Effector memory CD8-positive, alpha-beta T cell (primary cell): ENCODE results near the gene CIAO3.

ENCODE experiments used
- ATAC-seq: fragments of 150-1000 bp; cut with Tn5 transposase; replicated peaks from 2 replicates; pipeline ENCODE4 v1.10.0; 2021; ENCODE audit warnings: mild to moderate bottlenecking, moderate library complexity
- DNase-seq, 3 experiments: peaks; one replicate each; pipeline ENCODE4 v3.0.0; 2021
- H3K27ac Mint-ChIP-seq, 2 donors: one replicate each; pipeline ENCODE4 v1.8.0; 2022; ENCODE audit warnings: mild to moderate bottlenecking in 2 of 2, mixed read lengths in 2 of 2, moderate library complexity in 2 of 2
- H3K27me3 Mint-ChIP-seq, 2 donors: one replicate each; pipeline ENCODE4 v1.8.0; 2022; ENCODE audit warnings: mixed read lengths in 2 of 2
- H3K36me3 Mint-ChIP-seq: one replicate; pipeline ENCODE4 v1.8.0; 2022; ENCODE audit warnings: mild to moderate bottlenecking, moderate library complexity, mixed read lengths; ENCODE audit not compliant: insufficient read depth
- H3K4me1 Mint-ChIP-seq, 2 donors: one replicate each; pipeline ENCODE4 v1.8.0; 2022; ENCODE audit warnings: low read depth in 2 of 2, mixed read lengths in 2 of 2
- H3K4me3 Mint-ChIP-seq, 2 donors: one replicate each; pipeline ENCODE4 v1.8.0; 2022; ENCODE audit warnings: mild to moderate bottlenecking in 2 of 2, mixed read lengths in 2 of 2, moderate library complexity in 2 of 2
- H3K9me3 Mint-ChIP-seq, 2 donors: one replicate each; pipeline ENCODE4 v1.8.0; 2022; ENCODE audit warnings: mixed read lengths in 2 of 2

Gene CIAO3

DNA sequence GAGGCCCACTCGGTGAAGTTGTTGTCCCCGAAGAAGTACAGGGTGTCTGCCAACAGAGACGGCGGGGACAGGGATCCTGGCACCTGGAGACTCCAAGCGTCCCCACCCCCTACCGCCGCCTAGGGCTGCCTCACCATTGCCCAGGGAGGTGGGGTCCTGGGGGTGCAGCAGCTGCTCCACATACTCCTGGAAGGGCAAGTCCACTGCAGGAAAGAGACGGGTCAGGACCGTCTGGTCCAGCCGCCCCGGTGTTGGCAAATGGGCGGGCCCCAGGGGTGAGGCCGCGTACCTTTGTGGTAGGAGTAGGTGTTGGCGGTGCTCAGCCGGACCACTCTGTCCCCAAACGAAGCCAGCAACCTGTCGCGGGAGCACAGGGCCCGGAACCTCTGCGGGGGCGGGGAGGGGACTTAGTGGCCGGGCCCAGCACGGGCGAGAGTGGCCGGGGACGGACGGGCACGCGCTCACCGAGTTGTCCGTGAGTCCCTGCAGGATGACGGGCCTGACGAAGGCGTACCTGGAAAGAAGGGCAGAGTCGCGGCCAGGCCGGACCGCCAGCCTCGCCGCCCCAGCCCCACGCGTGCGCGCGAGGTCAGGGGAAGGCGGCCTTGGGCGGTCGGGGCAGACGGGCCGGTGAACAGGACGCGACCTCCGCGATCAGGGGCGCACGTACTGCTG is 57.3 kb downstream of the CIAO3 start:
- peaks cover 35% of the 10 kb centered on the region for H3K36me3 Mint-ChIP-seq
- peaks cover 7 to 35% of the 10 kb centered on the region in 2 donors for H3K4me1 Mint-ChIP-seq
- H3K27me3 Mint-ChIP-seq: no peaks in the 10 kb centered on the region
- H3K4me3 Mint-ChIP-seq: peak overlapping the region; percentile 75 to 78
- ATAC-seq (no peak), DNase-seq (no peak)
- no peaks in the 10 kb centered on the region for H3K9me3 Mint-ChIP-seq
- peak overlapping the region; percentile 65 to 83 for H3K27ac Mint-ChIP-seq

DNA sequence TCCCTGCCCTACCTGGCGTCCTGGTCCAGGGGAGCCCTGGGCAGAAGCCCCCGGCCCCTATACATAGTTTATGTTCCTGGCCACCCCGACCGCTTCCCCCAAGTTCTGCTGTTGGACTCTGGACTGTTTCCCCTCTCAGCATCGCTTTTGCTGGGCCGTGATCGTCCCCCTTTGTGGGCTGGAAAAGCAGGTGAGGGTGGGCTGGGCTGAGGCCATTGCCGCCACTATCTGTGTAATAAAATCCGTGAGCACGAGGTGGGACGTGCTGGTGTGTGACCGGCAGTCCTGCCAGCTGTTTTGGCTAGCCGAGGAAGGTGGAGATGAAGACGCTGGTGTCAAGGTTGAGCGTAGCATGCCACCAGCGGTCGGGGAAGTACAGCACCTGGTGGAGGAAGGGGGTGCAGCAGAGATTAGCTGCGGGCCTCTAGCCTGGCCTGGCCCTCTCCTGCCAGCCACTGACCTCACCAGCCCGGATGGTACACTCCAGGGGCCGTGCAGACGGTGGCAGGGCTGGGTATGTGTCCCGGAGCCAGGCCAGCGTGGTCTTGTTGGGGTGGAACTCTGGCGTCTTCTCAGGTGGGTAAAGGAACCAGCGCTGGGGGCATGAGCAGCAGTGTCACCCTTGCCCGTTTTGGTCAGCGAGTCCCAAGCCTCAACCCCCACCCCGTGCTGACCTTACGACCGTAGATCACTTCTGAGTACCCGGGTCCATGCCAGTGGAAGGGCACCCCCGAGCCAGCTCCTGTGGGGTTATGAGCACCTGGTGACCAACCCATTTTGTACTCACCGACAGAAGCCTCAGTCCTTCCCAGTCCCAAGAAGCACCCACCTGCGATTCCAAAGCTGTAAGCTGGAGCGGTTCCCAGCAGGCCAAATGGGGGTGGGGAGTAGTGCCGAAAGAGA is 58.1 kb downstream of the CIAO3 start:
- Mint-ChIP-seq H3K36me3 (peaks cover 35% of the 10 kb centered on the region), H3K9me3 (no peaks in the 10 kb centered on the region), H3K27ac (peak overlapping the region; percentile 65 to 83), H3K4me3 (peak overlapping the region; percentile 75 to 78), H3K4me1 (peaks cover 7 to 35% of the 10 kb centered on the region in 2 donors), H3K27me3 (no peaks in the 10 kb centered on the region)
- DNase-seq: no peak
- no peak for ATAC-seq

DNA sequence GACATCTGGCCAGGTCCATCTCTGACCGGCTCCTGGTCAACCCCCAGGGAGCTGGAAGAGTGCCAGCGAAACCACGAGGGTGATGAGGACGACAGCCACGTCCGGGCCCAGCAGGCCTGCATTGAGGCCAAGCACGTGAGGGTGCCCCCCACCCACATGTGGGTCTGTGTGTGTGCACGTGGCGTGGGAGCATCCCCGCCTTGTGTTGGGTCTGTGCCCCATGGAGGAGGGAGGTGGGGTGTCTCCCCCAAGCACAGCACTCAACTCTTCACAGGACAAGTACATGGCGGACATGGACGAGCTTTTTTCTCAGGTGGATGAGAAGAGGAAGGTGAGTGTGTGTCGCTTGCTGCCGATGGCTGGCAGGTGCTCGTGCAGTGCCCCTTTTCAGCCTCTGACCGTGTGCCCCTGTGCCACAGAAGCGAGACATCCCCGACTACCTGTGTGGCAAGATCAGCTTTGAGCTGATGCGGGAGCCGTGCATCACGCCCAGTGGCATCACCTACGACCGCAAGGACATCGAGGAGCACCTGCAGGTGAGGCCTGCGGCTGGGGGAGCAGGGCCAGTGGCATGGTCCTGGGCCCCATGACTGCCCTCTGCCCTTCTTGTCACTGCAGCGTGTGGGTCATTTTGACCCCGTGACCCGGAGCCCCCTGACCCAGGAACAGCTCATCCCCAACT is 58.9 kb downstream of the CIAO3 start:
- H3K4me3 Mint-ChIP-seq: peak overlapping the region; percentile 75 to 78
- H3K9me3 Mint-ChIP-seq: no peaks in the 10 kb centered on the region
- ATAC-seq: no peak
- peaks cover 35% of the 10 kb centered on the region for H3K36me3 Mint-ChIP-seq
- peaks cover 7 to 36% of the 10 kb centered on the region in 2 donors for H3K4me1 Mint-ChIP-seq
- peak overlapping the region in 1 of 2 donors; percentile 32 for H3K27ac Mint-ChIP-seq
- no peak for DNase-seq
- no peaks in the 10 kb centered on the region for H3K27me3 Mint-ChIP-seq

DNA sequence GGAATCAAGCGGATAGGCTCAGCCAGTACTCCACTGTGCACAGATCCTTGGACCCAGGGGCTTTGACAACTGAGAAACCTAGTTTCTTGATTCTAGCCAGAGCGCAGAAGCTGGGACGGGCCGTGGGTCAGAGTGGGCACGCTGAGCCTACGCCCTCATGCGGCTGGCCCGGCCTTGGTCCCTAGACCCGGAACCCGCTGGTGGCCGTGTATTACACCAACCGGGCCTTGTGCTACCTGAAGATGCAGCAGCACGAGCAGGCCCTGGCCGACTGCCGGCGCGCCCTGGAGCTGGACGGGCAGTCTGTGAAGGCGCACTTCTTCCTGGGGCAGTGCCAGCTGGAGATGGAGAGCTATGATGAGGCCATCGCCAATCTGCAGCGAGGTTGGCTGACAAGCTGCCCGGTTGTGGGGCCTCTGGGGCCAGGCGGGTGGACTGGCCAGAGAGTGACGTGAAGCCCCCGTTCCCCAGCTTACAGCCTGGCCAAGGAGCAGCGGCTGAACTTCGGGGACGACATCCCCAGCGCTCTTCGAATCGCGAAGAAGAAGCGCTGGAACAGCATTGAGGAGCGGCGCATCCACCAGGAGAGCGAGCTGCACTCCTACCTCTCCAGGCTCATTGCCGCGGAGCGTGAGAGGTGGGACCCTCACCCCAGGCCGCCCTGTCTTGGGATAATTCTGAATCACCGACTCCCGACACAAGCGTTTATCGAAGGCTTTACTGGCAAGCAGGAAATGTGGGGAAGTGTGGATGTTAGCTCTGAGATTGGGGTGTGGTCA is 59.6 kb downstream of the CIAO3 start:
- Mint-ChIP-seq H3K4me1 (peaks cover 7 to 37% of the 10 kb centered on the region in 2 donors), H3K27ac (peak overlapping the region; percentile 32 to 44), H3K36me3 (peaks cover 35% of the 10 kb centered on the region), H3K4me3 (peak overlapping the region; percentile 75 to 78), H3K27me3 (no peaks in the 10 kb centered on the region), H3K9me3 (no peaks in the 10 kb centered on the region)
- DNase-seq: no peak
- no peak for ATAC-seq

DNA sequence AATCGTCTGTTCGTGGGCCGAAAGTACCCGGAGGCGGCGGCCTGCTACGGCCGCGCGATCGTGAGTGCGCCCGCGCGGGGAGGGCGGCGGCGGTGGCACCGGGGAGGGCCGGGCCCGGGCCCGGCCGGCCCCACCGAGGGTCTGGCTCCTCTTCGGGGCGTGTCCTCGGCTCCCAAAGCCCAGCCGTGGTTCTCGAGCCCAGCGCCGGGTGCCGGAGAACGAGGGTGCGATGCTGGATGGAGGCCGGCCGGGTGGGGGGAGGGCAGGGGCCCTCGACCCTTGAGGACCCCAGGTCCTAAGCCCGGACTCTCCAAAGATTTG is 60.2 kb downstream of the CIAO3 start:
- ATAC-seq: no peak
- Mint-ChIP-seq H3K27me3 (no peaks in the 10 kb centered on the region), H3K36me3 (peaks cover 35% of the 10 kb centered on the region), H3K9me3 (no peaks in the 10 kb centered on the region), H3K4me1 (peaks cover 7 to 33% of the 10 kb centered on the region in 2 donors), H3K27ac (peak overlapping the region in 1 of 2 donors; percentile 32), H3K4me3 (peak overlapping the region; percentile 75 to 78)
- DNase-seq: no peak

DNA sequence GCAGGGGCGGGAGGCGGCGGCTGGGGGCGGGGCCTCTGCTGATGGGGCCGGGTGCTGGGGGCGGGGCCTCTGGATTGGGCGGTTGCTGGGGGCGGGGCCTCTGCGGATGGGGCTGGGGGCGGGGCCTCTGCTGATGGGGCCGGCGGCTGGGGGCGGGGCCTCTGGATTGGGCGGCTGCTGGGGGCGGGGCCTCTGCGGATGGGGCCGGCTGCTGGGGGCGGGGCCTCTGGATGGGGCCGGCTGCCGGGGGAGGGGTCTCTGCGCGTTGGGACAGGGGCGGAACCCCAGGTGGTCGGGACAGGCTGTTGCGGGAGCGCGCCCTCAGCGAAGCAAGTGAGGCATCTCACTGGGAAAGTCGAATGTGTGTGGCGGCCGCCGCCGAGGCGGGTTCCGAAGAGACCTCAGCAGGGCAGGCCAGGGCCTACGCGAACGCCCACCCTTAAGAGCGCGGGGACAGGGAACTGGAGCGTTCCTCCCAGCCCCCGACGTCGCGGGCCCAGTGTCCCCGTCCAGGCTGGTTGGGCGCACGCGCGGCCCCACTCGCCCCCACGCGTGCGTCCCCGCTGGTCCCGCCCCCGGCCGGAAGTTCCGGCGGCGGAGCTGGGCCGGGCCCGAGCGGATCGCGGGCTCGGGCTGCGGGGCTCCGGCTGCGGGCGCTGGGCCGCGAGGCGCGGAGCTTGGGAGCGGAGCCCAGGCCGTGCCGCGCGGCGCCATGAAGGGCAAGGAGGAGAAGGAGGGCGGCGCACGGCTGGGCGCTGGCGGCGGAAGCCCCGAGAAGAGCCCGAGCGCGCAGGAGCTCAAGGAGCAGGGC is 60.8 kb downstream of the CIAO3 start, which contains the start of gene STUB1:
Gene STUB1, plus strand, starts transcription at position 597 of the 811 bp plus-strand sequence. Its CDS starts 116 bp downstream, at position 713.
- H3K36me3 Mint-ChIP-seq: peaks cover 35% of the 10 kb centered on the region
- peak within 1 kb of the TSS; percentile 44 to 62 for H3K27ac Mint-ChIP-seq
- H3K4me1 Mint-ChIP-seq: peaks cover 10 to 35% of the 10 kb centered on the region in 2 donors
- H3K9me3 Mint-ChIP-seq: no peaks in the 10 kb centered on the region
- DNase-seq (peak; percentile 70 to 76 (median 76)), ATAC-seq (peak; percentile 48)
- H3K4me3 Mint-ChIP-seq: peak within 1 kb of the TSS; percentile 75 to 78
- H3K27me3 Mint-ChIP-seq: peaks cover 0 to 3% of the 10 kb centered on the region in 2 donors
